Aorta (tissue), 5 donors: ENCODE data around the gene LSAMP. TPM values are rescaled to one million over a fixed set of nuclear protein-coding genes. Genes with fewer than 3 reads are reported as not detected.
"Not testable (repeated sequence)": the region's sequence is repeated elsewhere in the genome, so short reads cannot be mapped to it uniquely, and the experiment has no call there.

ENCODE experiments used
- ATAC-seq: fragments of 200-7000 bp; cut with Tn5 transposase; one replicate; pipeline ENCODE4 v1.9.1; 2022; ENCODE audit warnings: moderate library complexity; ENCODE audit not compliant: low FRiP score
- DNase-seq, 2 donors: peaks; one replicate each; pipeline ENCODE4 v3.0.0-alpha.2; 2020
- H3K27ac ChIP-seq, 2 donors: one replicate each; pipeline ENCODE4 v1.5.1; 2013; ENCODE audit warnings: low read length in 2 of 2, mild to moderate bottlenecking in 2 of 2, moderate library complexity in 2 of 2, control low read depth in 1 of 2, inconsistent platforms in 1 of 2, low read depth in 1 of 2
- H3K27me3 ChIP-seq, 2 donors: one replicate each; pipeline ENCODE4 v1.6.1; 2013; ENCODE audit warnings: control low read depth in 1 of 2, low read length in 1 of 2, mild to moderate bottlenecking in 1 of 2, moderate library complexity in 1 of 2; ENCODE audit not compliant: insufficient read depth in 2 of 2, control insufficient read depth in 1 of 2
- H3K36me3 ChIP-seq, 2 donors: one replicate each; pipeline ENCODE4 v1.6.1; 2013; ENCODE audit warnings: control low read depth in 1 of 2, low read length in 1 of 2, mild to moderate bottlenecking in 1 of 2; ENCODE audit not compliant: insufficient read depth in 2 of 2, control insufficient read depth in 1 of 2
- H3K4me1 ChIP-seq, 2 donors: one replicate each; pipeline ENCODE4 v1.6.1; 2013; ENCODE audit warnings: low read length in 2 of 2, control low read depth in 1 of 2, mild to moderate bottlenecking in 1 of 2, moderate library complexity in 1 of 2; ENCODE audit not compliant: insufficient read depth in 2 of 2, control insufficient read depth in 1 of 2
- H3K4me3 ChIP-seq, 2 donors: one replicate each; pipeline ENCODE4 v1.5.1; 2013; ENCODE audit warnings: low read length in 2 of 2, control low read depth in 1 of 2, mild to moderate bottlenecking in 1 of 2
- H3K9me3 ChIP-seq: one replicate; pipeline ENCODE4 v1.6.1; 2013; ENCODE audit warnings: mild to moderate bottlenecking, low read length; ENCODE audit not compliant: control insufficient read depth
- WGBS, 2 donors: extraction: QIAGEN DNeasy Blood & Tissue Kit; methylation state at CpG; one replicate each; pipeline ENCODE4 v1.1.7; 2013; 5-methylcytosine and 5-hydroxymethylcytosine counted together
- intact Hi-C, 2 donors: fragments of 100-400 bp; cut with DNase I; formaldehyde crosslinking; loops; one replicate each; pipeline versions ENCODE4 v1.14.2 to v1.15.0; 2022
- polyA plus RNA-seq, 2 donors: library from polyadenylated mRNA; stranded (reverse); fragments of 200-250 nt; gene quantifications; one replicate each; pipeline ENCODE4 v1.2.3, GENCODE V29; 2013
- total RNA-seq, 2 donors: library from RNA; stranded (reverse); fragmentation: NEBNext Ultra II Directional; extraction: Animal tissue kit (Norgen Biotek cat#: 25700); gene quantifications; one replicate each; pipeline ENCODE4 v1.2.1, GENCODE V29; 2021
- donor health status: healthy with polysubstance abuse.
- donor health status: Bipolar disorder and iron deficiency.
- donor health status: DM: no; HTN: no; CAD: no.
- donor health status: DM: no; HTN: no; CAD: no.
- donor health status: DM: yes; HTN: yes; CAD: no.

The LSAMP gene
- total and polyA plus RNA-seq, 4 donors, result 0.38 to 7.8 (median 0.88) TPM; not detected in 1

GRCh38 chr3:116241677-116242076 is 203.6 kb downstream of the LSAMP start:
- Histone ChIP-seq H3K36me3 (no peaks in the 10 kb centered on the region), H3K27me3 (no peaks in the 10 kb centered on the region), H3K27ac (no peak overlapping the region), H3K4me1 (no peaks in the 10 kb centered on the region), H3K9me3 (no peaks in the 10 kb centered on the region), H3K4me3 (no peak overlapping the region)
- 80 to 84% methylated on average over 3 of the region's 3 CpGs for WGBS, 2 donors
- intact Hi-C loops, result no loop called here
- no peak for ATAC-seq
- DNase-seq, result no peak

DNA sequence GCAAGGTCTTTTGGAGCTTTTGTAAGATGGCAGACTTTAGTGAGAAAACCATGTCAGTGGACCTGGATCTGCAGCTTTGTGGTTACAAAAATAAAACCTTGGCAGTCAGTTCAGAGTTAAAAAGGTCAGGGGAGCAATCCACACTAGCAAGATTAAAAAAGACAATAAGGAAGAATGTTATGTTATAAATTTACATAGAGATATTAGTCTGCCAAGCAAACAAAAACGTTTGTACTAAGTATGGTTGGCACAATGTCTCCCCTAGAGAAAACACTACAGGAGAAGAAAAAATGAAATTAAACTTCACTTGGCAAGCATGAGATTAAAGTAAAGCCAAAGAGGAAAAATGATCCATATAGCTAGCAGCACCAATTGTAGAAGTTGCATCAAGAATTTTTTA is 205.0 kb downstream of the LSAMP start:
- Histone ChIP-seq H3K27me3 (no peaks in the 10 kb centered on the region), H3K36me3 (no peaks in the 10 kb centered on the region), H3K4me3 (no peak overlapping the region), H3K9me3 (no peaks in the 10 kb centered on the region), H3K27ac (no peak overlapping the region), H3K4me1 (no peaks in the 10 kb centered on the region)
- no peak for ATAC-seq
- WGBS, 2 donors, result 0% methylated on average over 1 of the region's 1 CpG
- intact Hi-C loops, result no loop called here
- DNase-seq, result no peak

GRCh38 chr3:116238846-116239565 is 206.3 kb downstream of the LSAMP start:
- WGBS, 2 donors, result 36 to 38% methylated on average over 2 of the region's 2 CpGs
- no peak for ATAC-seq
- H3K4me3 ChIP-seq, result no peak overlapping the region

DNA sequence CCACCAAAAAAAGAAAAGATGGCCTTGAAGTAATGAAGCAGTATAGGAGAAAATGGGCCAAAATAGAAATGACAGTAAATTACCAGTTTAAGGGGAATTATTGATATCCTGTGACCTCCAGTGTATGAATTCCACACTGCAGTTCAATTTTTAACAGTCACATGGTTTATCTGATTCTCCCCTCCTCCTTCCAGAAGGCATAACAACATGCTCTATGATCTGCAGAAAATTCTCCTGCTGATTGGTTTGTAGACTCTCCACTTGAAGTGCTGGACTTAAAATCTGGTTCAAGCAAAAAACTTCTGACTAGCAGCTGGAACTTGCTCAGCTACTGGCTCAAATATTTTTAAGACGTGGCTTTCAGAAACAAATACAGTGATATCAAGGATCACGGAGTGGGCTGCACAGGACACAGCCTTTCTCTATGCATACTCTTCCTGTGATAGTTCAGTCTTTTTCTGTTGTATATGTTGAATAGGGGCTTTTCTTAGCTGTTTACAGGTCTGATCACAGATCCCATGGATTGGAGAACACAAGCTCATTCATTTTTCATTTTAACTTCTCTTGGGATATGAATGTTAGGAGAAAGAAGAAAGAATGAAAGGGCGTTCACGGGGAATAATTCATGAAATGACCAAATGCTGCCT is 211.5 kb downstream of the LSAMP start:
- Histone ChIP-seq H3K9me3 (no peaks in the 10 kb centered on the region), H3K27ac (no peak overlapping the region), H3K27me3 (no peaks in the 10 kb centered on the region), H3K4me3 (no peak overlapping the region), H3K36me3 (no peaks in the 10 kb centered on the region), H3K4me1 (no peaks in the 10 kb centered on the region)
- WGBS, 2 donors, result 24 to 32% methylated on average over 4 of the region's 4 CpGs
- intact Hi-C loops, result no loop called here
- DNase-seq (no peak), ATAC-seq (no peak)

More at GRCh38 chr3:116238846-116239565, 206.3 kb downstream of the LSAMP start:
- Histone ChIP-seq H3K4me1 (no peaks in the 10 kb centered on the region), H3K9me3 (no peaks in the 10 kb centered on the region), H3K27me3 (no peaks in the 10 kb centered on the region), H3K27ac (no peak overlapping the region), H3K36me3 (no peaks in the 10 kb centered on the region)
- DNase-seq, result no peak
- intact Hi-C loops, result no loop called here

GRCh38 chr3:116230431-116231020 is 214.8 kb downstream of the LSAMP start:
- intact Hi-C loops, result no loop called here
- ATAC-seq (no peak), DNase-seq (no peak)
- Histone ChIP-seq H3K4me1 (no peaks in the 10 kb centered on the region), H3K4me3 (no peak overlapping the region), H3K36me3 (no peaks in the 10 kb centered on the region), H3K9me3 (no peaks in the 10 kb centered on the region), H3K27me3 (no peaks in the 10 kb centered on the region), H3K27ac (no peak overlapping the region)
- 90 to 95% methylated on average over 5 of the region's 5 CpGs for WGBS, 2 donors

- intact Hi-C loops, result no loop called here
- Histone ChIP-seq H3K4me3 (no peak overlapping the region), H3K4me1 (no peaks in the 10 kb centered on the region), H3K9me3 (peaks cover 1% of the 10 kb centered on the region), H3K36me3 (no peaks in the 10 kb centered on the region), H3K27me3 (no peaks in the 10 kb centered on the region), H3K27ac (no peak overlapping the region)
- DNase-seq, result no peak
- WGBS, 2 donors, result 97 to 98% methylated on average over 1 of the region's 1 CpG
- ATAC-seq, result no peak
Measured at GRCh38 chr3:116226266-116226665, 219.0 kb downstream of the LSAMP start.

DNA sequence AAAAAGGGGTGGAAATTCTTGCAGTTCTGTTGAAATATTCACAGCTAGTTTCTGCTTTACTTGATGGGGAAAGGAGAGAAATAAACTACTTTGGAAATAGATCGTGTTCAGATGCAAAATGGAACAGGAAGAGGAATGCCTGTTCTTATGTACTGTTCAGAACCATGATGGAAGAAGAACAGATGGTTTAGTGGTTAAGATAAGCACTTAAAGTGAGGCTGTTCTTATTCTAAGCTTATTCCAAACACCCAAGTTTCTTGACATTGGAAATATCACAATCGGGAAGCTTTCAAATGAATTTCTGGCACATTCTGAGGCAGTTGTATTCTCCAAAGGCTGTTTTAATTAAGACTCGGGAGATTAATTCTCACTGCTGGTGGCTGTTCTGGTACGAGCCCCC is 228.5 kb downstream of the LSAMP start:
- no peaks in the 10 kb centered on the region for H3K4me1 ChIP-seq
- no peak overlapping the region for H3K27ac ChIP-seq
- no peaks in the 10 kb centered on the region for H3K9me3 ChIP-seq
- intact Hi-C loops, result no loop called here
- no peaks in the 10 kb centered on the region for H3K36me3 ChIP-seq
- H3K4me3 ChIP-seq, result no peak overlapping the region
- DNase-seq (no peak), ATAC-seq (no peak)
- WGBS, 2 donors, result 68 to 78% methylated on average over 4 of the region's 4 CpGs
- H3K27me3 ChIP-seq, result no peaks in the 10 kb centered on the region

DNA sequence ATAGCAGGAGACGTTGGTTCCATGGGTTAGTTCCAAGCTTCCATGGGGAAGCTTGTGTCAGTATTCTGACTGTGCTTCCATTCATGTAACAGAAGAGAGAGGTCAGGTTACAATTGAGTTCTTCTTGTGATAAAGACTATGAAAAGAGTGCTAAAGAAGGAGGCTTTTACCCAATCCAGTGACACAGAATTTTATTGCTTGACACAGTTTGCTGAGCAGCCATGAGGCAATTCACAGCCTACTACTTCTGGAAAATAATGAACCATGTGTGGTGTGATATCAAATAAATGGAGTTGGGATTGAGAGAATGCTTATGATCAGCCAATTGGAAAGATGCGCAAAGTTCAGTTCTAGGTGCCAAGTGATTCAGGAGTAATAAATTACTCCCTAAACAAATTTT is 233.4 kb downstream of the LSAMP start:
- no peaks in the 10 kb centered on the region for H3K9me3 ChIP-seq
- no peak overlapping the region for H3K4me3 ChIP-seq
- no peaks in the 10 kb centered on the region for H3K27me3 ChIP-seq
- H3K4me1 ChIP-seq, result no peaks in the 10 kb centered on the region
- no peak overlapping the region for H3K27ac ChIP-seq
- 85 to 88% methylated on average over 2 of the region's 2 CpGs for WGBS, 2 donors
- no peaks in the 10 kb centered on the region for H3K36me3 ChIP-seq
- intact Hi-C loops, result no loop called here
- DNase-seq (no peak), ATAC-seq (no peak)

DNA sequence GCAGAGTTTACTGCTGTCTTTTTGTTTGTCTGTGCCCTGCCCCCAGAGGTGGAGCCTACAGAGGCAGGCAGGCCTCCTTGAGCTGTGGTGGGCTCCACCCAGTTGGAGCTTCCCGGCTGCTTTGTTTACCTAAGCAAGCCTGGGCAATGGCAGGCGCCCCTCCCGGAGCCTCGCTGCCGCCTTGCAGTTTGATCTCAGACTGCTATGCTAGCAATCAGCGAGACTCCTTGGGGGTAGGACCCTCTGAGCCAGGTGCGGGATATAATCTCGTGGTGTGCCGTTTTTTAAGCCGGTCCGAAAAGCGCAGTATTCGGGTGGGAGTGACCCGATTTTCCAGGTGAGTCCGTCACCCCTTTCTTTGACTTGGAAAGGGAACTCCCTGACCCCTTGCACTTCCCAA is 236.5 kb downstream of the LSAMP start:
- H3K27ac ChIP-seq, H3K4me3 ChIP-seq, H3K27me3 ChIP-seq, ATAC-seq, DNase-seq, H3K9me3 ChIP-seq, H3K4me1 ChIP-seq, H3K36me3 ChIP-seq, intact Hi-C loops: not testable (repeated sequence)
- WGBS, 2 donors, result 89 to 90% methylated on average over 14 to 15 of the region's 15 CpGs
